Panc1 (cell line): ENCODE measurements around the gene CRELD2. TPM values are rescaled to one million over a fixed set of nuclear protein-coding genes. Genes with fewer than 3 reads are reported as not detected.

Experiments
- ATAC-seq: fragments of 200-7000 bp; cut with Tn5 transposase; 2 replicates; pipeline ENCODE4 v1.9.1; 2020; ENCODE audit warnings: mild to moderate bottlenecking, moderate library complexity
- BruUV-seq: library from RNA; stranded (reverse); fragments of 400-500 nt; replicated peaks from 2 replicates; lab custom pipeline; 2021; lab: Mats Ljungman, UMichigan
- CTCF ChIA-PET: fragments of 300-600 bp; sonication (Branson Sonifier 250); formaldehyde crosslinking; loops from one replicate; lab custom pipeline; 2022; ENCODE audit warnings: antibody characterized with exemption; lab: Charles Lee
- POLR2A ChIA-PET: fragments of 300-600 bp; sonication (Branson Sonifier 250); formaldehyde crosslinking; loops from one replicate; lab custom pipeline; 2022; ENCODE audit warnings: antibody characterized with exemption; lab: Charles Lee
- DNase-seq: peaks from one replicate; pipeline ENCODE4 v3.0.0-alpha.2; 2010; ENCODE audit warnings: low read depth, low spot score
- H3K27ac ChIP-seq: 2 replicates; pipeline ENCODE4 v1.5.1; 2011; ENCODE audit warnings: mild to moderate bottlenecking, low read length, inconsistent platforms
- H3K27me3 ChIP-seq: fragments of 200-500 bp; sonication (Bioruptor generic); 2 replicates; pipeline ENCODE4 v1.6.0; 2014; ENCODE audit warnings: low read length, inconsistent platforms; ENCODE audit not compliant: control insufficient read depth, insufficient read depth
- H3K36me3 ChIP-seq: fragments of 200-500 bp; sonication (Bioruptor generic); 2 replicates; pipeline ENCODE4 v1.5.1; 2014; ENCODE audit warnings: inconsistent platforms, mild to moderate bottlenecking, low read length, moderate library complexity; ENCODE audit not compliant: control insufficient read depth, insufficient read depth
- H3K4me1 ChIP-seq: 2 replicates; pipeline ENCODE4 v1.5.1; 2011; ENCODE audit warnings: inconsistent platforms, mild to moderate bottlenecking, low read length, moderate library complexity; ENCODE audit not compliant: control insufficient read depth, insufficient read depth
- H3K4me3 ChIP-seq, 2 experiments: 2 replicates each; pipeline ENCODE4 v1.5.1; 2011 to 2012; ENCODE audit warnings: low read depth in 2 of 2, low read length in 2 of 2, mild to moderate bottlenecking in 2 of 2, inconsistent platforms in 1 of 2, moderate library complexity in 1 of 2
- H3K9me3 ChIP-seq: fragments of 200-500 bp; sonication (Bioruptor generic); 2 replicates; pipeline ENCODE4 v1.5.1; 2014; ENCODE audit warnings: low read depth, mild to moderate bottlenecking, inconsistent platforms, low read length, moderate library complexity; ENCODE audit not compliant: control insufficient read depth, insufficient read depth
- CTCF ChIP-seq: fragments of 450-650 bp; IDR thresholded peaks from 2 replicates; pipeline ENCODE4 v1.5.1; 2017; ENCODE audit warnings: mild to moderate bottlenecking
- POLR2AphosphoS5 ChIP-seq: IDR thresholded peaks from 2 replicates; pipeline ENCODE4 v1.6.1; 2012; ENCODE audit warnings: mild to moderate bottlenecking, low read depth, low read length, moderate library complexity
- REST ChIP-seq, 2 experiments: IDR thresholded peaks; 2 replicates each; pipeline ENCODE4 v1.6.1; 2011 to 2012; ENCODE audit warnings: low read depth in 2 of 2, control low read depth in 1 of 2, low read length in 1 of 2, mild to moderate bottlenecking in 1 of 2, moderate library complexity in 1 of 2; ENCODE audit not compliant: insufficient read depth in 1 of 2
- SIN3A ChIP-seq: IDR thresholded peaks from 2 replicates; pipeline ENCODE4 v1.6.1; 2012; ENCODE audit warnings: low read depth, mild to moderate bottlenecking, low read length, moderate library complexity, borderline replicate concordance; ENCODE audit not compliant: insufficient read depth
- TCF7L2 ChIP-seq: IDR thresholded peaks from 2 replicates; pipeline ENCODE4 v1.6.1; 2011; ENCODE audit warnings: mild to moderate bottlenecking, low read depth, low read length, inconsistent platforms
- in situ Hi-C: cut with HindIII; loops from 2 replicates; pipeline ENCODE4 v1.10.0; 2016; ENCODE audit warnings: low sequenced_read_pairs, low pct_unique_long_range_greater_than_20kb
- intact Hi-C: fragments of 100-400 bp; cut with micrococcal nuclease; formaldehyde crosslinking; loops from one replicate; pipeline ENCODE4 v1.10.0; 2022; ENCODE audit not compliant: unreplicated experiment
- total RNA-seq: library from RNA; stranded (reverse); gene quantifications from one replicate; pipeline ENCODE4 v1.2.1, GENCODE V29; 2021; ENCODE audit not compliant: unreplicated experiment

The CRELD2 gene
- total RNA-seq, 1 experiment from 2014 or later = 59.7 TPM

- H3K27ac ChIP-seq = peak overlapping the region; percentile 68
- H3K27me3 ChIP-seq = no peaks in the 10 kb centered on the region
- H3K4me1 ChIP-seq = peaks cover 41% of the 10 kb centered on the region
- ChIA-PET POLR2A (interaction anchor here (0.6 to 0.7 kb wide), 3 partner anchors 15 to 119 kb away, joined by 3 to 9 read pairs (median 8); no protein-coding TSS in a partner anchor), CTCF (interaction anchor here (0.6 to 0.7 kb wide), 4 partner anchors 13 to 254 kb away, joined by 4 to 10 read pairs (median 7); no protein-coding TSS in a partner anchor)
- H3K36me3 ChIP-seq = no peaks in the 10 kb centered on the region
- ATAC-seq (peak; percentile 79), DNase-seq (no peak)
- H3K9me3 ChIP-seq = no peaks in the 10 kb centered on the region
- H3K4me3 ChIP-seq = peak overlapping the region; percentile 27 to 30
- in situ Hi-C loops (no loop called here), intact Hi-C loops (no loop called here)
- BruUV-seq = no TSS peak
- TF ChIP-seq POLR2AphosphoS5 (no peak), CTCF (no peak), TCF7L2 (no peak), SIN3A (no peak), REST (IDR thresholded peaks at IDR 0.05; ENCODE audit: insufficient read depth in 1 of 2, low read depth in 2 of 2, low read length in 1 of 2) (no peak)
These were observed 17.9 kb downstream of the CRELD2 start for GRCh38 chr22:49936018-49936972.

GRCh38 chr22:49936973-49937757 lies 18.7 kb downstream of the CRELD2 start:
- ATAC-seq (no peak), DNase-seq (no peak)
- Histone ChIP-seq H3K36me3 (no peaks in the 10 kb centered on the region), H3K27me3 (no peaks in the 10 kb centered on the region), H3K9me3 (no peaks in the 10 kb centered on the region), H3K27ac (peak overlapping the region; percentile 68), H3K4me1 (peaks cover 40% of the 10 kb centered on the region), H3K4me3 (no peak overlapping the region)
- in situ Hi-C loops = no loop called here
- POLR2A ChIA-PET = no interaction called here
- no peak for TF ChIP-seq POLR2AphosphoS5
- TF ChIP-seq TCF7L2 = no peak
- no peak for TF ChIP-seq SIN3A
- intact Hi-C loops = no loop called here
- BruUV-seq = no TSS peak
- CTCF ChIA-PET = no interaction called here
